Prostate gland (tissue), 2 donors: ENCODE measurements around the gene DESI1.

ENCODE experiments used
- POLR2AphosphoS5 ChIP-seq: sonication (generic); formaldehyde crosslinking; IDR thresholded peaks from one replicate; pipeline ENCODE4 v1.6.1; 2017; ENCODE audit warnings: antibody characterized with exemption
- TF ChIP-seq, protein P1 (sequence below), 4 experiments: fragments of 200-600 bp in 2 of 4; fragments of 450-650 bp in 2 of 4; sonication (generic) in 2 of 4; IDR thresholded peaks; 1 replicate in 3 of 4; 2 replicates in 1 of 4; pipeline ENCODE4 v1.5.1; 2016 to 2019; ENCODE audit warnings: antibody characterized with exemption in 4 of 4, mild to moderate bottlenecking in 2 of 4, moderate library complexity in 2 of 4

DNA sequence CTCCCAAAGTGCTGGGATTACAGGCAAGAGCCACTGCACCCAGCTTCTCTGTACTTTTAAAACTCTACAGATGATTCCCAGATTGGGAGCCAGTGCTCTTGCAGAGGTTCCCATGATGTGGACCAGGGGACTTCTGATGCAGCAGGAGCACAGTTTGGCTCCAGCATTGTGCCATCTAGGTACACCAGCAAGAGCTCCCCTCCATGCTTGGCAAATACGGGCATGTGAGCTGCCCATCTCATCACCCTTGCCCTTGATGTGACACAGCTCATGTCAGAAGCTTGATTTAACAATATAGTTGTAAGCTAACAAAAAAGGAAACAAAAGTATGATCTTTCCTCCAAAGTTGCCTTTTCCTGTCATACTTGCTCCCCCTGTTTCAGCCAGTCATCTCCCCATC, 39.1 kb upstream of the DESI1 start:
- TF ChIP-seq, protein P1, sequence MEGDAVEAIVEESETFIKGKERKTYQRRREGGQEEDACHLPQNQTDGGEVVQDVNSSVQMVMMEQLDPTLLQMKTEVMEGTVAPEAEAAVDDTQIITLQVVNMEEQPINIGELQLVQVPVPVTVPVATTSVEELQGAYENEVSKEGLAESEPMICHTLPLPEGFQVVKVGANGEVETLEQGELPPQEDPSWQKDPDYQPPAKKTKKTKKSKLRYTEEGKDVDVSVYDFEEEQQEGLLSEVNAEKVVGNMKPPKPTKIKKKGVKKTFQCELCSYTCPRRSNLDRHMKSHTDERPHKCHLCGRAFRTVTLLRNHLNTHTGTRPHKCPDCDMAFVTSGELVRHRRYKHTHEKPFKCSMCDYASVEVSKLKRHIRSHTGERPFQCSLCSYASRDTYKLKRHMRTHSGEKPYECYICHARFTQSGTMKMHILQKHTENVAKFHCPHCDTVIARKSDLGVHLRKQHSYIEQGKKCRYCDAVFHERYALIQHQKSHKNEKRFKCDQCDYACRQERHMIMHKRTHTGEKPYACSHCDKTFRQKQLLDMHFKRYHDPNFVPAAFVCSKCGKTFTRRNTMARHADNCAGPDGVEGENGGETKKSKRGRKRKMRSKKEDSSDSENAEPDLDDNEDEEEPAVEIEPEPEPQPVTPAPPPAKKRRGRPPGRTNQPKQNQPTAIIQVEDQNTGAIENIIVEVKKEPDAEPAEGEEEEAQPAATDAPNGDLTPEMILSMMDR (IDR thresholded peaks at IDR 0.05), result no peak
- TF ChIP-seq POLR2AphosphoS5, result no peak
